Effector memory CD4-positive, alpha-beta T cell (primary cell): ENCODE results near the gene KCNC3.

Experiments used
- DNase-seq, 3 donors: peaks; one replicate each; pipeline ENCODE4 v3.0.0-alpha.2; 2020
- H3K27ac ChIP-seq: 2 replicates; pipeline ENCODE4 v1.7.0; 2013; ENCODE audit warnings: mild to moderate bottlenecking, low read length, moderate library complexity; ENCODE audit not compliant: insufficient read depth, poor library complexity, severe bottlenecking
- H3K27me3 ChIP-seq: replicated peaks from 2 replicates; pipeline ENCODE4 v1.7.0; 2013; ENCODE audit warnings: mild to moderate bottlenecking, low read length; ENCODE audit not compliant: insufficient read depth, control insufficient read depth, poor library complexity, severe bottlenecking
- H3K36me3 ChIP-seq: 2 replicates; pipeline ENCODE4 v1.7.0; 2013; ENCODE audit warnings: mild to moderate bottlenecking, low read length, moderate library complexity; ENCODE audit not compliant: control insufficient read depth, insufficient read depth
- H3K4me1 ChIP-seq: 2 replicates; pipeline ENCODE4 v1.7.0; 2013; ENCODE audit warnings: low read length, mild to moderate bottlenecking; ENCODE audit not compliant: control insufficient read depth, insufficient read depth, poor library complexity, severe bottlenecking
- H3K4me3 ChIP-seq: 2 replicates; pipeline ENCODE4 v1.7.0; 2013; ENCODE audit warnings: low read length, low read depth, mild to moderate bottlenecking; ENCODE audit not compliant: insufficient read depth, poor library complexity, severe bottlenecking
- H3K9me3 ChIP-seq: 2 replicates; pipeline ENCODE4 v1.7.0; 2013; ENCODE audit warnings: mild to moderate bottlenecking, low read length, moderate library complexity; ENCODE audit not compliant: control insufficient read depth

KCNC3 gene

GRCh38 chr19:50311723-50312635 lies 17.2 kb downstream of the KCNC3 start:
- H3K36me3 ChIP-seq, result no peaks in the 10 kb centered on the region
- peaks cover 51% of the 10 kb centered on the region for H3K27me3 ChIP-seq
- no peaks in the 10 kb centered on the region for H3K9me3 ChIP-seq
- peaks cover 5% of the 10 kb centered on the region for H3K4me1 ChIP-seq
- no peak for DNase-seq
- no peak overlapping the region for H3K4me3 ChIP-seq
- H3K27ac ChIP-seq, result no peak overlapping the region

GRCh38 chr19:50310759-50311465 lies 18.3 kb downstream of the KCNC3 start:
- H3K27me3 ChIP-seq, result peaks cover 43% of the 10 kb centered on the region
- H3K27ac ChIP-seq, result no peak overlapping the region
- H3K36me3 ChIP-seq, result no peaks in the 10 kb centered on the region
- no peaks in the 10 kb centered on the region for H3K9me3 ChIP-seq
- H3K4me3 ChIP-seq, result no peak overlapping the region
- DNase-seq, result no peak
- H3K4me1 ChIP-seq, result peaks cover 4% of the 10 kb centered on the region

- DNase-seq, result no peak
- Histone ChIP-seq H3K9me3 (no peaks in the 10 kb centered on the region), H3K36me3 (no peaks in the 10 kb centered on the region), H3K4me3 (no peak overlapping the region), H3K27ac (no peak overlapping the region), H3K4me1 (no peaks in the 10 kb centered on the region), H3K27me3 (peaks cover 33% of the 10 kb centered on the region)
Measured at GRCh38 chr19:50309396-50310125, 19.6 kb downstream of the KCNC3 start.

- Histone ChIP-seq H3K4me1 (no peaks in the 10 kb centered on the region), H3K4me3 (no peak overlapping the region), H3K27ac (no peak overlapping the region), H3K36me3 (no peaks in the 10 kb centered on the region), H3K27me3 (peaks cover 28% of the 10 kb centered on the region), H3K9me3 (no peaks in the 10 kb centered on the region)
- DNase-seq, result no peak
Measured at GRCh38 chr19:50308991-50309390, 20.2 kb downstream of the KCNC3 start.

GRCh38 chr19:50303558-50303957 lies 25.6 kb downstream of the KCNC3 start:
- DNase-seq, result no peak
- H3K27me3 ChIP-seq, result no peaks in the 10 kb centered on the region
- H3K36me3 ChIP-seq, result no peaks in the 10 kb centered on the region
- H3K27ac ChIP-seq, result no peak overlapping the region
- H3K4me3 ChIP-seq, result no peak overlapping the region
- H3K4me1 ChIP-seq, result no peaks in the 10 kb centered on the region
- no peaks in the 10 kb centered on the region for H3K9me3 ChIP-seq

- Histone ChIP-seq H3K27me3 (no peaks in the 10 kb centered on the region), H3K27ac (no peak overlapping the region), H3K4me1 (no peaks in the 10 kb centered on the region), H3K4me3 (no peak overlapping the region), H3K9me3 (no peaks in the 10 kb centered on the region), H3K36me3 (no peaks in the 10 kb centered on the region)
- DNase-seq, result no peak
Measured at GRCh38 chr19:50301607-50301971, 27.6 kb downstream of the KCNC3 start.

- H3K27ac ChIP-seq, result no peak overlapping the region
- H3K4me1 ChIP-seq, result no peaks in the 10 kb centered on the region
- no peaks in the 10 kb centered on the region for H3K36me3 ChIP-seq
- no peaks in the 10 kb centered on the region for H3K27me3 ChIP-seq
- H3K9me3 ChIP-seq, result no peaks in the 10 kb centered on the region
- H3K4me3 ChIP-seq, result no peak overlapping the region
- DNase-seq, result no peak
Measured at GRCh38 chr19:50300814-50301606, 28.2 kb downstream of the KCNC3 start.

GRCh38 chr19:50300051-50300450 lies 29.1 kb downstream of the KCNC3 start:
- H3K27me3 ChIP-seq, result no peaks in the 10 kb centered on the region
- DNase-seq, result no peak
- no peak overlapping the region for H3K27ac ChIP-seq
- no peaks in the 10 kb centered on the region for H3K9me3 ChIP-seq
- no peaks in the 10 kb centered on the region for H3K36me3 ChIP-seq
- H3K4me3 ChIP-seq, result no peak overlapping the region
- H3K4me1 ChIP-seq, result no peaks in the 10 kb centered on the region

GRCh38 chr19:50293263-50294004 lies 35.7 kb downstream of the KCNC3 start:
- Histone ChIP-seq H3K36me3 (no peaks in the 10 kb centered on the region), H3K4me3 (no peak overlapping the region), H3K9me3 (no peaks in the 10 kb centered on the region), H3K27ac (no peak overlapping the region), H3K27me3 (no peaks in the 10 kb centered on the region), H3K4me1 (no peaks in the 10 kb centered on the region)
- no peak for DNase-seq
